ENCODE measurements around the gene UMOD.

UMOD gene

GRCh38 chr16:20303012-20303411 is 49.5 kb downstream of the UMOD start:
- in situ Hi-C loops (cut with MboI; ENCODE audit: low sequenced_read_pairs), result no loop called here

GRCh38 chr16:20302389-20302788 is 50.1 kb downstream of the UMOD start:
- in situ Hi-C loops (cut with MboI; ENCODE audit: low sequenced_read_pairs), result no loop called here

- in situ Hi-C loops (cut with MboI; ENCODE audit: low sequenced_read_pairs), result no loop called here
Measured at GRCh38 chr16:20301840-20302239, 50.7 kb downstream of the UMOD start.

GRCh38 chr16:20300312-20301097 is 52.0 kb downstream of the UMOD start:
- in situ Hi-C loops (cut with MboI; ENCODE audit: low sequenced_read_pairs), result no loop called here

- in situ Hi-C loops (cut with MboI; ENCODE audit: low sequenced_read_pairs), result no loop called here
Measured at GRCh38 chr16:20298452-20298851, 54.1 kb downstream of the UMOD start.

- in situ Hi-C loops (cut with MboI; ENCODE audit: low sequenced_read_pairs), result no loop called here
Measured at GRCh38 chr16:20291208-20292206, 61.0 kb downstream of the UMOD start.

GRCh38 chr16:20289571-20289970 is 62.9 kb downstream of the UMOD start:
- in situ Hi-C loops (cut with MboI; ENCODE audit: low sequenced_read_pairs), result no loop called here

- in situ Hi-C loops (cut with MboI; ENCODE audit: low sequenced_read_pairs), result no loop called here
Measured at GRCh38 chr16:20285993-20286499, 66.5 kb downstream of the UMOD start.
